Measurements from ENCODE around the gene OVAAL.

GRCh38 chr1:180593382-180593781 lies 34.6 kb downstream of the OVAAL start:
- no peak for TF ChIP-seq CTCF (IDR thresholded peaks at IDR 0.05; ENCODE audit: insufficient read depth, low read depth, low read length)
- no peak for TF ChIP-seq EZH2 (IDR thresholded peaks at IDR 0.05; ENCODE audit: insufficient read depth, low read length)

All from astrocyte (in vitro differentiated cells and primary cell).